ENCODE data around the gene MTERF4. TPM values are rescaled to one million over a fixed set of nuclear protein-coding genes. Genes with fewer than 3 reads are reported as not detected.
"Not testable (repeated sequence)": the region's sequence is repeated elsewhere in the genome, so short reads cannot be mapped to it uniquely, and the experiment has no call there.

MTERF4 gene
- total and polyA plus RNA-seq, 2 donors, result 35.7 to 41.3 TPM

DNA sequence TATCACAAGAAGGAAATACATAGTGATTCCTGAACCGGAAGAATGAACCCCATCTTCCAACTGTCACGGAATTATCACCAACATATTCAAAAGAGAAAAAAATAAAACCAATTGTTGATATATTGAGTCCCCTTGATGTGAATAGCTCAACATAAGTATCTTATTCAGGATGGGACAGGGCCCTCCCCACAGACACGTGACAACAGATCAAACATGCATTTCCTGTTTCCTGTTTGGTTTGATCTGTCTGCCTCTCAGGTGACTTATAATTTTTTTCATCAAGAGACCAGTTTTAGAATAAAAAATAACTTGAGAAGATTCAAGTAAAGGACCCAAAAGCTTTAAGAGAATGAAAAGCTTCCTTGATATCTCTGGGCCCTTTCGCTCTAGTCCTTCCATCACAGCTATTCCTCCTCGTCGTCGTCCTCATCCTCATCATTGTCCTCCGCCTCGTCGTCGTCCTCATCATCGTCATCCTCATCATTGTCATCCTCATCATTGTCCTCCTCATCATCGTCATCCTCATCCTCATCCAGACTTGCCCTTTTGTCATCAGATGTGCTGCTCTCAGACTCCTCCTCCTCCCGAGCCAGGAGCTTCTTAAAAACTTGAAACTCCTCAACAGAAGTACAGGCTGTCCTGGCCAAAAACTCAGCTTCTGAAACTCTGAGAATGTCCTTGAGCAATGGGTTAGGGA is 6.3 kb downstream of the MTERF4 start:
- H3K4me3 ChIP-seq (ENCODE audit: low read depth, low read length), result no peak overlapping the region
- H3K36me3 ChIP-seq (ENCODE audit: insufficient read depth), result peaks cover 4% of the 10 kb centered on the region
- H3K4me1 ChIP-seq (ENCODE audit: insufficient read depth), result no peaks in the 10 kb centered on the region
- WGBS, result 84% methylated on average over 14 of the region's 14 CpGs
- DNase-seq (ENCODE audit: extremely low spot score), result no peak
- no peak overlapping the region for H3K27ac ChIP-seq (ENCODE audit: low read depth)

DNA sequence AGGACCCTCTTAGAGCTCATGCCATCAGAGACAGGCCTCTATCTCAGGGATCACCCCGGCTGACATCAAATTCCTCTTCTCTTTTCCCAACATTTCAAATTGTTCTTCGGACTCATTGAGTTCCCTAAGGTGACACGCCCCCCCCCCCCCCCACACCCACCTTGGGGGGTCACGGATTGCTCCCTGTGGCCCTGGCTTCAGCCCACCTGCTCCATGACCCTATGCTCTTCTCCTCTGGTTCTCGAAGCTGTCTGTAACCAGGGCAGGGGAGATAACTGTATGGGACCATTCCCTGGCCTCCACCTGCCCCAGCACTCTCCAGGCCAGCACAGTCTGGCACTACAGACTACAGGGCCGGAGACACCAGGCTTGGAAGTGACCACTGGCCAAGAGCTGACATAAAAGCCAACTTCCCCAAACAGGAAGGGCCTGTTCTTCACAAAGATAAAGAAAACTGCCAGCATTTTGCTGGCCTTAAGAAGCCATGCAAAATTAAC is 7.1 kb downstream of the MTERF4 start:
- Histone ChIP-seq H3K4me3 (ENCODE audit: low read depth, low read length) (no peak overlapping the region), H3K4me1 (ENCODE audit: insufficient read depth) (no peaks in the 10 kb centered on the region), H3K27ac (ENCODE audit: low read depth) (no peak overlapping the region), H3K36me3 (ENCODE audit: insufficient read depth) (peaks cover 4% of the 10 kb centered on the region)
- no peak for DNase-seq (ENCODE audit: extremely low spot score)
- 72% methylated on average over 6 of the region's 6 CpGs for WGBS

- peaks cover 4% of the 10 kb centered on the region for H3K36me3 ChIP-seq (ENCODE audit: insufficient read depth)
- WGBS, result 89% methylated on average over 7 of the region's 7 CpGs
- no peak overlapping the region for H3K4me3 ChIP-seq (ENCODE audit: low read depth, low read length)
- DNase-seq (ENCODE audit: extremely low spot score), result no peak
- no peak overlapping the region for H3K27ac ChIP-seq (ENCODE audit: low read depth)
- H3K4me1 ChIP-seq (ENCODE audit: insufficient read depth), result no peaks in the 10 kb centered on the region
These were observed 7.9 kb downstream of the MTERF4 start for GRCh38 chr2:241094172-241094571.

GRCh38 chr2:241093133-241093781 is 8.8 kb downstream of the MTERF4 start:
- not testable (repeated sequence) for H3K4me3 ChIP-seq (ENCODE audit: low read depth, low read length); H3K4me1 ChIP-seq (ENCODE audit: insufficient read depth); DNase-seq (ENCODE audit: extremely low spot score); H3K36me3 ChIP-seq (ENCODE audit: insufficient read depth); H3K27ac ChIP-seq (ENCODE audit: low read depth)
- 82% methylated on average over 10 of the region's 10 CpGs for WGBS

- WGBS, result 79% methylated on average over 8 of the region's 8 CpGs
- Histone ChIP-seq H3K27ac (ENCODE audit: low read depth) (no peak overlapping the region), H3K36me3 (ENCODE audit: insufficient read depth) (peaks cover 4% of the 10 kb centered on the region), H3K4me1 (ENCODE audit: insufficient read depth) (no peaks in the 10 kb centered on the region), H3K4me3 (ENCODE audit: low read depth, low read length) (no peak overlapping the region)
- no peak for DNase-seq (ENCODE audit: extremely low spot score)
These were observed 9.4 kb downstream of the MTERF4 start for GRCh38 chr2:241092677-241093076.

- H3K27ac ChIP-seq (ENCODE audit: low read depth), result no peak overlapping the region
- WGBS, result 87% methylated on average over 22 of the region's 22 CpGs
- H3K36me3 ChIP-seq (ENCODE audit: insufficient read depth), result peaks cover under 1% of the 10 kb centered on the region
- H3K4me1 ChIP-seq (ENCODE audit: insufficient read depth), result no peaks in the 10 kb centered on the region
- no peak for DNase-seq (ENCODE audit: extremely low spot score)
- no peak overlapping the region for H3K4me3 ChIP-seq (ENCODE audit: low read depth, low read length)
These were observed 10.2 kb downstream of the MTERF4 start for GRCh38 chr2:241091734-241092445.

DNA sequence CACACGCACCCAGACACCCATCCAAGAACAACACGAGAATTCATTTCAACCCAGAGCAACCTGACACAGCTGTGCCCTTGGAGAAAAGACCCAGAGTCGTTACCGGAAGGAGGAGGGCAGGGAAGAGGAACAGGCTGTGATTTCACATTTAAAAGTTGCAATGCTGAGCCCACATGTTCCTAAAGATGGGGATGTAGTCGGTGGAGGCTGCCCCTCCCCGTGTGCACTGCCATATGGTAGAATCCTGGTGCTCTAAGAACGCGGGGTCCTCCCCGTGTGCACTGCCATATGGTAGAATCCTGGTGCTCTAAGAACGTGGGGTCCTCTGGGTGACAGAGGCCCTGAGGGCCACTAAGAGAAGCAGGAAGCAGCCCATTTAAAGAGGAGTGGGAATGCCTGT is 10.9 kb downstream of the MTERF4 start:
- DNase-seq (ENCODE audit: extremely low spot score), result no peak
- no peak overlapping the region for H3K27ac ChIP-seq (ENCODE audit: low read depth)
- H3K36me3 ChIP-seq (ENCODE audit: insufficient read depth), result no peaks in the 10 kb centered on the region
- WGBS, result 80% methylated on average over 10 of the region's 10 CpGs
- no peaks in the 10 kb centered on the region for H3K4me1 ChIP-seq (ENCODE audit: insufficient read depth)
- no peak overlapping the region for H3K4me3 ChIP-seq (ENCODE audit: low read depth, low read length)

DNA sequence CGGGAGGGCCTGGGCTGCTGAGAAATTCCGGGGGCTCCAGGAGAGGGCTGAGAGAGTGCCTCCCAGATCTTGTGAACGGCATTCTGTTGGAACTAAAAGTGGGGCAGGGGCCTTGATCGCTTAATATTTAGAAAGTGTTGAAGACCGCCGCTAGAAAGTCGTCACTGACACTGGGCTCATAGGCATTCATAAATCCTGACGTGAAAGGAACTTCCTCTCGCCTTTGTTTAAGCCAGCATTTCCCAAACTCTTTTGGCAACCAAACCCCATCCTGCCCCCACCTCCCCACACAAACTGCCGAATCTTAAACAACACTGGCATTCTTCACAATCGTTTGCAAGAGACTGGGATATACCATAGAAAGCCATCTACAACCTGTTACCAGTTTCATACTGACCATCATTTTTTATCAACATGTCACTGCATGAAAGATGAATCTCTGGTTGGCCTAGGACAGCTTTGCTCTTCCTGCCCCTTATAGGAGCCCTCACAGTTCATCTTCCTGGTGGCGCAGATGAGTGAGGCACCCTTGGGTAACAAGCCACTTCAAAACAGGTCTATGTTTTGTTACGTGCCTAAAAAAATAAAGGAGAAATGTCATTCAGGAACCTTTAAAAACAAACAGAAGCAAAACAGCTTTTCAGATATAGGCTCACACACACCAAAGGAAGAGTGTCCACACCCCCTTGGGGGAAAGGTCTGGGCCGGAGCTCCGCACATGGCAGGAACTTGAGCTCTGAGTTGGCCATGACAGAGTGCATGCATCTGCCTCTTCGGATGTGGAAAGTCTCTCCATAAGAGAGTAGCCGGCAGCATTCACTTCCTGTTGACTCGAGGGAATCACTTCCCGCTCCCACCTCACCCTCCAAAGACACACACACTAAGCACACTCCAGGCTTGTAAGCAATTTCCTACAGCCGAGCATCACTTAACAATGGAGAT is 13.0 kb downstream of the MTERF4 start:
- H3K27ac ChIP-seq (ENCODE audit: low read depth), result no peak overlapping the region
- no peaks in the 10 kb centered on the region for H3K4me1 ChIP-seq (ENCODE audit: insufficient read depth)
- H3K36me3 ChIP-seq (ENCODE audit: insufficient read depth), result no peaks in the 10 kb centered on the region
- no peak overlapping the region for H3K4me3 ChIP-seq (ENCODE audit: low read depth, low read length)
- no peak for DNase-seq (ENCODE audit: extremely low spot score)
- 81% methylated on average over 20 of the region's 20 CpGs for WGBS

- Histone ChIP-seq H3K27ac (ENCODE audit: low read depth) (no peak overlapping the region), H3K4me3 (ENCODE audit: low read depth, low read length) (no peak overlapping the region), H3K36me3 (ENCODE audit: insufficient read depth) (no peaks in the 10 kb centered on the region), H3K4me1 (ENCODE audit: insufficient read depth) (no peaks in the 10 kb centered on the region)
- no peak for DNase-seq (ENCODE audit: extremely low spot score)
- 89% methylated on average over 8 of the region's 8 CpGs for WGBS
These were observed 13.7 kb downstream of the MTERF4 start for GRCh38 chr2:241088376-241088775.

DNA sequence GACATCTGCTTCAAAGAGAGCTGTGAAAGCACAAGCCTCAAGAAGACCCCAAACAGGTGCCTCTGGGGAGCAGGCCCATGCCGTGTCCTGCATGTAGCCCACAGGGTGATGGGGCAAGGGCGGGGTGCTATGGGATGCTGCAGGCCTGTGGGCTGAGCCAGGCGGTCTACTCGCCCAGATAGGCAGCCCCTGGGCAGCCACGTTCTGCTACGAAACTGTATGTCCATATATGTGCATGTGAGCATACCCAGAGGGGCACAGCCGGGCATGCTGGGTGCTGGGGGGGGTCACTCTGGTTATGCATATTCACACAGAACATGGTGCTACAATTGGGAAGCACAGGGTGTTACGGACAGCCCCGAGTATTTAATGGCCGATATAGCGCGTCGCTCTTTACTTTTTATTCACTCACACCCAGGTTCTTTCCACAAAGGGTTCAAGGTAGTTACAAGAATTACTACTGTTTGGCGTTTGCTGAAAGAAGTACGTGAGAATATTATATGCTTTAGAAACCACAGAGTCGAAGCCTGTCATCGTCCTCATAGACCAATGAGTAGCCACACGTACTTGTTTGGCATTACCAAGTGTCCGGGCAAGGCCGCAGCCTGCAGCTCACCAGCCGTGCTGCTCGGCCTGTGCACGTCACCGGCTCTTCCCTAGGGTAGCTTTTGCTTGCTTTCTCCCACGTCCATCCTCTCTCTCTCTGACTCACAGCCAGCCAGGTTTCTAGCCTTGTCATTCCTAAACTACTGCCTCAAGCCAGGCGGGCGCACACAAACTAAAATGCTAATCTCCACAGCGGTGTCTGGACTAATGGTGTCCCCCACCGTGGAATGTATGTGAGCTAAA is 14.4 kb downstream of the MTERF4 start:
- no peaks in the 10 kb centered on the region for H3K36me3 ChIP-seq (ENCODE audit: insufficient read depth)
- no peak overlapping the region for H3K27ac ChIP-seq (ENCODE audit: low read depth)
- DNase-seq (ENCODE audit: extremely low spot score), result no peak
- no peaks in the 10 kb centered on the region for H3K4me1 ChIP-seq (ENCODE audit: insufficient read depth)
- WGBS, result 94% methylated on average over 29 of the region's 29 CpGs
- no peak overlapping the region for H3K4me3 ChIP-seq (ENCODE audit: low read depth, low read length)

GRCh38 chr2:241084856-241085444 is 17.1 kb downstream of the MTERF4 start:
- H3K4me1 ChIP-seq (ENCODE audit: insufficient read depth), result no peaks in the 10 kb centered on the region
- no peak overlapping the region for H3K27ac ChIP-seq (ENCODE audit: low read depth)
- no peak for DNase-seq (ENCODE audit: extremely low spot score)
- 96% methylated on average over 4 of the region's 4 CpGs for WGBS
- no peak overlapping the region for H3K4me3 ChIP-seq (ENCODE audit: low read depth, low read length)
- no peaks in the 10 kb centered on the region for H3K36me3 ChIP-seq (ENCODE audit: insufficient read depth)

GRCh38 chr2:241083091-241083415 is 19.0 kb downstream of the MTERF4 start:
- 85% methylated on average over 5 of the region's 5 CpGs for WGBS
- H3K27ac ChIP-seq (ENCODE audit: low read depth), result no peak overlapping the region
- no peak for DNase-seq (ENCODE audit: extremely low spot score)
- H3K36me3 ChIP-seq (ENCODE audit: insufficient read depth), result no peaks in the 10 kb centered on the region
- no peak overlapping the region for H3K4me3 ChIP-seq (ENCODE audit: low read depth, low read length)
- no peaks in the 10 kb centered on the region for H3K4me1 ChIP-seq (ENCODE audit: insufficient read depth)
